ENCODE data around the gene VRTN. TPM values are rescaled to one million over a fixed set of nuclear protein-coding genes. Genes with fewer than 3 reads are reported as not detected.
"Not testable (repeated sequence)": the region's sequence is repeated elsewhere in the genome, so short reads cannot be mapped to it uniquely, and the experiment has no call there.

VRTN gene, protein sequence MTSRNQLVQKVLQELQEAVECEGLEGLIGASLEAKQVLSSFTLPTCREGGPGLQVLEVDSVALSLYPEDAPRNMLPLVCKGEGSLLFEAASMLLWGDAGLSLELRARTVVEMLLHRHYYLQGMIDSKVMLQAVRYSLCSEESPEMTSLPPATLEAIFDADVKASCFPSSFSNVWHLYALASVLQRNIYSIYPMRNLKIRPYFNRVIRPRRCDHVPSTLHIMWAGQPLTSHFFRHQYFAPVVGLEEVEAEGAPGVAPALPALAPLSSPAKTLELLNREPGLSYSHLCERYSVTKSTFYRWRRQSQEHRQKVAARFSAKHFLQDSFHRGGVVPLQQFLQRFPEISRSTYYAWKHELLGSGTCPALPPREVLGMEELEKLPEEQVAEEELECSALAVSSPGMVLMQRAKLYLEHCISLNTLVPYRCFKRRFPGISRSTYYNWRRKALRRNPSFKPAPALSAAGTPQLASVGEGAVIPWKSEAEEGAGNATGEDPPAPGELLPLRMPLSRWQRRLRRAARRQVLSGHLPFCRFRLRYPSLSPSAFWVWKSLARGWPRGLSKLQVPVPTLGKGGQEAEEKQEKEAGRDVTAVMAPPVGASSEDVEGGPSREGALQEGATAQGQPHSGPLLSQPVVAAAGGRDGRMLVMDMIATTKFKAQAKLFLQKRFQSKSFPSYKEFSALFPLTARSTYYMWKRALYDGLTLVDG
- total RNA-seq: not detected
- long read RNA-seq: 0 reads

- intact Hi-C loops (cut with DNase I): no loop called here
- no peak for DNase-seq (ENCODE audit: low spot score)
These were observed at the start of gene VRTN for GRCh38 chr14:74348241-74348734. Gene VRTN, plus strand, starts transcription at chr14:74348471. Its CDS starts 8,313 bp downstream, at chr14:74356784.

DNA sequence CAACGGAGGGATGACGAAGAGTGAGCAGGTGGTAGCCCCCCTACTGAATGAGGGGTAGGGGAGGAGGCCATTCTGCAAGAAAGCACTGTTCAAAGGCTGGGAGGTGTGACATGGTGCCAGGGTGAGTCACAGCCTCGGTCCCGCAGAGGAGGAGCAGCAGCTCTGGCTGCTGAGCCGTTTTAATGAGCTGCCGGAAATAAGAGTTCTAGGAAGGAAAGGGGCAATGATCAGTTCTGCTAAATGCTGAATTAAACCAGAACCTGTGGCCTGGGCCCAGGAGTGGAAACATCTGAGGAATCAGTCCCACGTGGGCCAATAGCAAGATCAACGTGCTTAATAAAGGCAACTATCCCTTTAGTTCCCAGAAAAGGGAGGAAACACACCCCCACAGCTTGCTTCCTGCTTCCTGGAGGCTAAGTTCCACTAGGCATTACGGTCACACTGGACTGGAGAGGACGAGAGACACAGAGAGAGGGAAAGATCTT is 49.2 kb upstream of the VRTN start:
- DNase-seq (ENCODE audit: low spot score): no peak
- intact Hi-C loops (cut with DNase I): no loop called here

- intact Hi-C loops (cut with DNase I): no loop called here
- DNase-seq (ENCODE audit: low spot score): no peak
These were observed 46.6 kb upstream of the VRTN start for GRCh38 chr14:74301594-74302151.

DNA sequence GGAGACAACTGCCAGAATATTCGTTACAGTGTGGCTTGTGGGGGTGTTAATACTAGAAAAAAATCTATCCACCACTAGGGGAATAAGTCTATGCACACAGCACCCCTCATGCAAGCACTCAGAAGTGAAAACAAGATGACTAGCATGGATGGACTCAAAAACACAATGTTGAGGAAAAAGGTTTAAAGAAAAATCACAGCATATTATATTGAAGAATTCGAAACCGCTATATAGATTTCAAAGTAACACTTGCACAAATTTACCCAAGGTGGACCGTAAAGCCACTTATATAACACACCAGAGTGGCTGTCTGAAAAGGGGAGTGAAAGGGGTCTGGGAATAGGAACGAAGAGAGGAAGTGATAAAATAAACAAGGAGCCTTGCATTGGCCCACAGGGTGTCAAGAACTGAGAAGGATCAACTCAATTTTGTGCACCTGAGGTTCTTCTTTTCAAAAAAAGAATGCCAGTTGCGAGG is 46.1 kb upstream of the VRTN start:
- DNase-seq (ENCODE audit: low spot score): no peak
- intact Hi-C loops (cut with DNase I): no loop called here

GRCh38 chr14:74302634-74303569 is 45.4 kb upstream of the VRTN start, which contains the start of gene ABCD4:
Gene ABCD4, minus strand, starts transcription at chr14:74302934. Its CDS starts 22 bp downstream, at chr14:74302912.
- intact Hi-C loops (cut with DNase I): no loop called here

DNA sequence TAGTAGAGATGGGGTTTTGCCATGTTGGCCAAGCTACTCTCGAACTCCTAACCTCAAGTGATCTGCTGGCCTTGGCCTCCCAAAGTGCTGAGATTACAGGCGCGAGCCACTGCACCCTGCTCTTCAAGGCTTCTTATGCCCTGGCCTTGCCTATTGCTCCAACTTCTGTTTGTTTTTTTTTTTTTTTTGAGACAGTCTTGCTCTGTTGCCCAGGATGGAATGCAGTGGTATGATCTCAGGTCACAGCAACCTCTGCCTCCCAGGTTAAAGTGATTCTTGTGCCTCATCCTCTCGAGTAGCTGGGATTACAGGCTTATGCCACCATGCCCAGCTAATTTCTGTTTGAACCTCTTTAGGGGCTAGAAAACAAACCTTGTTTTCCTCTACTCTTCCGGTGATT is 39.6 kb upstream of the VRTN start:
- intact Hi-C loops (cut with DNase I): no loop called here
- no peak for DNase-seq (ENCODE audit: low spot score)

More at GRCh38 chr14:74302634-74303569, 45.4 kb upstream of the VRTN start, which contains the start of gene ABCD4:
- peak; percentile 96 for DNase-seq (ENCODE audit: low spot score)

DNA sequence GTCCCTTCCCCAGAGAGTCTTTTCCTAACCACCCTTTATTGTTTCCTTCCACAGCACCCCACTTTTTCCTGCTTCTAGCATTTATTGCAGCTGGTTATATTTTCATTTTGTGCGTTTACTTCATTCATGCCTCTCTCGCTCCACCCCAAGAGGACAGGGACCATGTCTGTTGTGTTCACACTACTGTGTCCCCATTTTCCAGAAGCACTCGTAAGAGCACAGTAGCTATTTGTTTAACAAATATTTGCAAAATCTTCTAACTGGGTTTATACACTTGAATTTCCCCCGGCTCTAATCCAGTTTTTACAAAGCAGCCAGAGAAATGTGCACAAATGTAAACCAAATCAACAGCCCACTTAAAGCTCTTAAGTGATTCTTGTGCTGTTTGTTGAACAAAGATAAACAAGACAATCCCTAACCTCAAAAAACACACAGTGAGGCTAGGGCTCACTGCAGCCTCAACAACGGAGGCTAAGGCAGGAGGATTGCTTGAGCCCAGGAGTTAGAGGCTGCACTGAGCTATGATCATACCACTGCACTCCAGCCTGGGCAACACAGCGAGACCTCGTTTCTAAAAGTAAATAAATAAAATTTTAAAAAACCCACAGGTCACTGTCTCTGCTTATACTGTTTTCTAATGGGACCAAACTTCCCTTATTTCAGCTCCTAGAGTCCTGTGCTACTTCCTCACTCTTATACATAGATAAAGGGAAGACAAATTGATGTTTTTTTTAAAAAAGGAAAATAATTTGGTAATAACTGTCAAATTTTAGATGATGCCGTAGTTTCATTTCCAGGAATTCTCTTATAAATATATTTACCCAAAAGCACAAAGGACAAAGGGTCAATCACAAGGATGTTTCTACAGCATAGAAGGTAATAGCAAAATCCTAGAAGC is 38.9 kb upstream of the VRTN start:
- DNase-seq (ENCODE audit: low spot score): no peak
- intact Hi-C loops (cut with DNase I): no loop called here

DNA sequence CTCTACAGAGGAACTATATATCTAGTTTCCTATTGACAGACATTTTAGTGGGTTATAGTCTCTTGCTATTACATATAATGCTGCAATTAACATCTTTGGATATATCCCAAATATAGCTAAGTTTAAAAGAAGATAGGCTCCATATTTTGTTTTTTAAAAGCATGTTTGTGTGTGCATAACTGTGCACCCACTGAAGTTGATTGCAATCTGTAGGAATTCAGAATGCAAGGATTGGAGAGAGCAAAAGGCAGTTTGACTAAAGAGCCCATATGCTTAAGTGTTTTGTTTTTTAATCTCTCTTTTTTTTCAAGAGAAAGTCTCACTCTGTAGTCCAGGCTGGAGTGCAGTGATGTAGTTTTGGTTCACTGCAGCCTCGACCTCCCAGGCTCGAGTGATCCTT is 36.1 kb upstream of the VRTN start:
- no peak for DNase-seq (ENCODE audit: low spot score)
- intact Hi-C loops (cut with DNase I): no loop called here

GRCh38 chr14:74313601-74314000 is 34.7 kb upstream of the VRTN start:
- no peak for DNase-seq (ENCODE audit: low spot score)
- intact Hi-C loops (cut with DNase I): no loop called here

DNA sequence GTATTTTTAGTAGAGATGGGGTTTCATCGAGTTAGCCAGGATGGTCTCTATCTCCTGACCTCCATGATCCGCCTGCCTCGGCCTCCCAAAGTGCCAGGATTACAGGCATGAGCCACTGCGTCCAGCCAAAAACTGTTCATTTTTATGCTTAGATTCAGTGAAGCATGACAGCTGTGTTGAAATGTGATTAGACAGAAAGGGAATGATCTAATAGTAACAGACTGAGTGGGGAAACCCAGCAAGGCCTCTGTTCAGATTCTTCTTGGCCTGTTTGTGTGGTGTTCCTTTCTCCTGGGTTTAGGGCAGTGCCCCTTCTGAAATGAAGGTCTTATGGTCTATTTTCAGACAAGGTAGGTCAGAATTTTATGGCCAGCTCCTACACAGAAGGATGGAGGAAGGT is 33.7 kb upstream of the VRTN start:
- no peak for DNase-seq (ENCODE audit: low spot score)
- intact Hi-C loops (cut with DNase I): no loop called here

- intact Hi-C loops (cut with DNase I): no loop called here
- DNase-seq (ENCODE audit: low spot score): no peak
These were observed 23.3 kb upstream of the VRTN start for GRCh38 chr14:74324931-74325361.

DNA sequence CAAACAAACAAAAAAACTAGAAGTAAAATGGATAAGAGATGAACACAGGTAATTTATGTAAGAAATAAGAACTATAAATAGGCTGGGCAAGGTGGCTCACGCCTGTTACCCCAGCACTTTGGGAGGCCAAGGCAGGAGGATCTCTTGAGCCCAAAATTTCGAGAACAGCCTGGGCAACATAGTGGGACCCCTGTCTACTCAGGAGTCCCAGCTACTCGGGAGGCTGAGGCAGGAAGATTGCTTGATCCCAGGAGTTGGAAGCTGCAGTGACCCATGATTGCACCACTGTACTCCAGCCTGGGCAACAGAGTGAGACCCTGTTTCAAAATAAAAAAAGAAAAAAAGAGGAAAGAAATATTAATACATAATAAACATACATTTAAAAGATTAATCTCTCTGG is 22.8 kb upstream of the VRTN start:
- intact Hi-C loops (cut with DNase I): no loop called here
- DNase-seq (ENCODE audit: low spot score): no peak

- intact Hi-C loops (cut with DNase I): no loop called here
- no peak for DNase-seq (ENCODE audit: low spot score)
These were observed 21.7 kb upstream of the VRTN start for GRCh38 chr14:74326369-74327152.

DNA sequence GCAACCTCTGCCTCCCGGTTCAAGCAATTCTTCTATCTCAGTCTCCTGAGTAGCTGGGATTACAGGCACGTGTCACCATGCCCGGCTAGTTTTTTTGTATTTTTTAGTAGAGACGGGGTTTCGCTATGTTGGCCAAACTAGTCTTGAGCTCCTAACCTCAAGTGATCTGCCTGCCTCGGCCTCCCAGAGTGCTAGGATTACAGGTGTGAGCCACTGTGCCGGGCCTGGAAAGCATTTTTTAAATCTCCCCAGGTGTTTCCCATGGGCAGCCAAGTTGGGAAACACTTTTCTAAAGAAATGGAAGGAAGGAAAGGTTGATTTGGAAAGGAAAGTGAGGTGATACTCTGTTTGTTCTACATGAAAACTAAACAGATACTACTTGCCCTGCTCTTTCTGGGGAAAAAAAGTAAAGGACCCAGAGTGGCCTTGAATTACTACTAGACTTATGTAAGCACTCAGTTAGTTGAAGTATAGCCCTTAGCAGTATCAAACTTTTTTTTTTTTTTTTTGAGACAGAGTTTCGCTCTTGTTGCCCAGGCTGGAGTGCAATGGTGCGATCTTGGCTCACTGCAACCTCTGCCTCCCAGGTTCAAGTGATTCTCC is 18.2 kb upstream of the VRTN start:
- intact Hi-C loops (cut with DNase I); DNase-seq (ENCODE audit: low spot score): not testable (repeated sequence)

DNA sequence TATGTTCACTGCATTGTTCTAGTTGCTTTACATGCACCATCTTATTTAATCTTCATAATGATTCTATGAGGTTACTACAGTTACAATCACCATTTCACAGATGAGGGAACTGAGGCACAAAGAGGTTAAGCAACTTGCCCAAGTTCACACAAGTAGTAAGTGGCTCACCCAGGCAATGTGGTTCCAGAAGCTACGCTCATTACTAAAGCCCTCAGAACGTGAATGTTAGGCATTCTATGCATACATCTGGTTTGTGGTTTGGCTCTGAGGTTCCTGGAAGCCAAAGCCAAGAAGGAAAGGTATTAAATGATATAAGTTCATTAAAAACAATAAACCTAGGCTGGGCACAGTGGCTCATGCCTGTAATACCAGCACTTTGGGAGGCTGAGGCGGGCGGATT is 14.4 kb upstream of the VRTN start:
- intact Hi-C loops (cut with DNase I): no loop called here
- no peak for DNase-seq (ENCODE audit: low spot score)

GRCh38 chr14:74346341-74346740 is 1.9 kb upstream of the VRTN start:
- intact Hi-C loops (cut with DNase I): no loop called here
- no peak for DNase-seq (ENCODE audit: low spot score)
